ENCODE measurements around the gene PTK7. TPM values are rescaled to one million over a fixed set of nuclear protein-coding genes. Genes with fewer than 3 reads are reported as not detected.

Gene PTK7
- total RNA-seq, 1 experiment from 2014 or later = 165 TPM

GRCh38 chr6:43053545-43054205, 22.4 kb upstream of the PTK7 start, which contains the start of gene CUL7 (continued):
- TF ChIP-seq HMGXB4 (CRISPR knock-in tag; IDR thresholded peaks at IDR 0.05) (peak; percentile 98), ZNF416 (CRISPR knock-in tag; IDR thresholded peaks at IDR 0.05) (peak; percentile 96), NR2C2 (CRISPR knock-in tag; IDR thresholded peaks at IDR 0.05) (no peak), TEAD4 (CRISPR knock-in tag; IDR thresholded peaks at IDR 0.05) (no peak), ZNF671 (CRISPR knock-in tag; IDR thresholded peaks at IDR 0.05) (no peak; the same call in 1 of the 2 replicates), RELA (CRISPR knock-in tag; IDR thresholded peaks at IDR 0.05; ENCODE audit: borderline replicate concordance) (0 out of 2 replicates have a peak, but pooled peaks have one; percentile 45), HMGA2 (CRISPR knock-in tag; IDR thresholded peaks at IDR 0.05) (no peak), GABPB1 (CRISPR knock-in tag; IDR thresholded peaks at IDR 0.05) (peak; percentile 83; the same call in 1 of the 2 replicates), CBFB (CRISPR knock-in tag; IDR thresholded peaks at IDR 0.05; ENCODE audit: low read depth) (no peak), ZNF232 (CRISPR knock-in tag; IDR thresholded peaks at IDR 0.05) (no peak), SMAD4 (CRISPR knock-in tag; IDR thresholded peaks at IDR 0.05) (no peak), ZMAT4 (CRISPR knock-in tag; IDR thresholded peaks at IDR 0.05) (peak; percentile 88), USF2 (CRISPR knock-in tag; IDR thresholded peaks at IDR 0.05) (no peak), PREB (CRISPR knock-in tag; IDR thresholded peaks at IDR 0.05; ENCODE audit: borderline replicate concordance) (no peak; the same call in 1 of the 2 replicates), SP1 (CRISPR knock-in tag; conservative IDR thresholded peaks at IDR 0.05) (peak; percentile 74), AFF4 (CRISPR knock-in tag; IDR thresholded peaks at IDR 0.05; ENCODE audit: borderline replicate concordance) (peak; percentile 88; the same call in 1 of the 2 replicates), TEAD1 (CRISPR knock-in tag; IDR thresholded peaks at IDR 0.05) (peak; percentile 53; the same call in 1 of the 2 replicates)
- TF ChIP-seq, protein P1, sequence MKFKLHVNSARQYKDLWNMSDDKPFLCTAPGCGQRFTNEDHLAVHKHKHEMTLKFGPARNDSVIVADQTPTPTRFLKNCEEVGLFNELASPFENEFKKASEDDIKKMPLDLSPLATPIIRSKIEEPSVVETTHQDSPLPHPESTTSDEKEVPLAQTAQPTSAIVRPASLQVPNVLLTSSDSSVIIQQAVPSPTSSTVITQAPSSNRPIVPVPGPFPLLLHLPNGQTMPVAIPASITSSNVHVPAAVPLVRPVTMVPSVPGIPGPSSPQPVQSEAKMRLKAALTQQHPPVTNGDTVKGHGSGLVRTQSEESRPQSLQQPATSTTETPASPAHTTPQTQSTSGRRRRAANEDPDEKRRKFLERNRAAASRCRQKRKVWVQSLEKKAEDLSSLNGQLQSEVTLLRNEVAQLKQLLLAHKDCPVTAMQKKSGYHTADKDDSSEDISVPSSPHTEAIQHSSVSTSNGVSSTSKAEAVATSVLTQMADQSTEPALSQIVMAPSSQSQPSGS (CRISPR knock-in tag; IDR thresholded peaks at IDR 0.05; ENCODE audit: borderline replicate concordance, low read depth) = no peak
- TF ChIP-seq, protein P2, sequence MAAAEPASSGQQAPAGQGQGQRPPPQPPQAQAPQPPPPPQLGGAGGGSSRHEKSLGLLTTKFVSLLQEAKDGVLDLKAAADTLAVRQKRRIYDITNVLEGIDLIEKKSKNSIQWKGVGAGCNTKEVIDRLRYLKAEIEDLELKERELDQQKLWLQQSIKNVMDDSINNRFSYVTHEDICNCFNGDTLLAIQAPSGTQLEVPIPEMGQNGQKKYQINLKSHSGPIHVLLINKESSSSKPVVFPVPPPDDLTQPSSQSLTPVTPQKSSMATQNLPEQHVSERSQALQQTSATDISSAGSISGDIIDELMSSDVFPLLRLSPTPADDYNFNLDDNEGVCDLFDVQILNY (CRISPR knock-in tag; IDR thresholded peaks at IDR 0.05) = peak; percentile 58; the same call in 1 of the 2 replicates
- TF ChIP-seq, protein P3, sequence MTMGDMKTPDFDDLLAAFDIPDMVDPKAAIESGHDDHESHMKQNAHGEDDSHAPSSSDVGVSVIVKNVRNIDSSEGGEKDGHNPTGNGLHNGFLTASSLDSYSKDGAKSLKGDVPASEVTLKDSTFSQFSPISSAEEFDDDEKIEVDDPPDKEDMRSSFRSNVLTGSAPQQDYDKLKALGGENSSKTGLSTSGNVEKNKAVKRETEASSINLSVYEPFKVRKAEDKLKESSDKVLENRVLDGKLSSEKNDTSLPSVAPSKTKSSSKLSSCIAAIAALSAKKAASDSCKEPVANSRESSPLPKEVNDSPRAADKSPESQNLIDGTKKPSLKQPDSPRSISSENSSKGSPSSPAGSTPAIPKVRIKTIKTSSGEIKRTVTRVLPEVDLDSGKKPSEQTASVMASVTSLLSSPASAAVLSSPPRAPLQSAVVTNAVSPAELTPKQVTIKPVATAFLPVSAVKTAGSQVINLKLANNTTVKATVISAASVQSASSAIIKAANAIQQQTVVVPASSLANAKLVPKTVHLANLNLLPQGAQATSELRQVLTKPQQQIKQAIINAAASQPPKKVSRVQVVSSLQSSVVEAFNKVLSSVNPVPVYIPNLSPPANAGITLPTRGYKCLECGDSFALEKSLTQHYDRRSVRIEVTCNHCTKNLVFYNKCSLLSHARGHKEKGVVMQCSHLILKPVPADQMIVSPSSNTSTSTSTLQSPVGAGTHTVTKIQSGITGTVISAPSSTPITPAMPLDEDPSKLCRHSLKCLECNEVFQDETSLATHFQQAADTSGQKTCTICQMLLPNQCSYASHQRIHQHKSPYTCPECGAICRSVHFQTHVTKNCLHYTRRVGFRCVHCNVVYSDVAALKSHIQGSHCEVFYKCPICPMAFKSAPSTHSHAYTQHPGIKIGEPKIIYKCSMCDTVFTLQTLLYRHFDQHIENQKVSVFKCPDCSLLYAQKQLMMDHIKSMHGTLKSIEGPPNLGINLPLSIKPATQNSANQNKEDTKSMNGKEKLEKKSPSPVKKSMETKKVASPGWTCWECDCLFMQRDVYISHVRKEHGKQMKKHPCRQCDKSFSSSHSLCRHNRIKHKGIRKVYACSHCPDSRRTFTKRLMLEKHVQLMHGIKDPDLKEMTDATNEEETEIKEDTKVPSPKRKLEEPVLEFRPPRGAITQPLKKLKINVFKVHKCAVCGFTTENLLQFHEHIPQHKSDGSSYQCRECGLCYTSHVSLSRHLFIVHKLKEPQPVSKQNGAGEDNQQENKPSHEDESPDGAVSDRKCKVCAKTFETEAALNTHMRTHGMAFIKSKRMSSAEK (CRISPR knock-in tag; IDR thresholded peaks at IDR 0.05; ENCODE audit: borderline replicate concordance) = peak; percentile 95
- TF ChIP-seq, protein P4, sequence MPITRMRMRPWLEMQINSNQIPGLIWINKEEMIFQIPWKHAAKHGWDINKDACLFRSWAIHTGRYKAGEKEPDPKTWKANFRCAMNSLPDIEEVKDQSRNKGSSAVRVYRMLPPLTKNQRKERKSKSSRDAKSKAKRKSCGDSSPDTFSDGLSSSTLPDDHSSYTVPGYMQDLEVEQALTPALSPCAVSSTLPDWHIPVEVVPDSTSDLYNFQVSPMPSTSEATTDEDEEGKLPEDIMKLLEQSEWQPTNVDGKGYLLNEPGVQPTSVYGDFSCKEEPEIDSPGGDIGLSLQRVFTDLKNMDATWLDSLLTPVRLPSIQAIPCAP (CRISPR knock-in tag; IDR thresholded peaks at IDR 0.05) = no peak

Data from WTC11 (cell line).